ENCODE measurements around the gene EXPH5.

EXPH5 gene

DNA sequence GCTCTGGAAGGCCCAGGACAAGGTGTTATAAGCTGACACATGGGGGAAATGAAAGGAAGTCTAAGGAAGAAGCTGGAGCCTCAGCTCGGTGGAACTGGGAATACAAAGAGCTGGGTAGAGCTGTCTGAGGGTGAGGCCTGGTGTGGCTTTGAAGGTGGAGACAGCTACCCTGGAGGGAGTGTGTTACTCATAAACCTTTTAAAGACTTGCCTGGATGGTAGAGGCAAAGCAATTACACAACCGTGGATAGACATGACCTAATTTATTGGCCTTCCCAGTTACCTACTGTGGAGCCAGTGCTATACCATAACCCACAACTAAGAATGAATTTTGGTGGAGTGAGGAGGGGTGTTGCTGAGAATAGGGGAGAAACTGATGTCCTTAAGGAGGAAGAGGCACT is 22.6 kb downstream of the EXPH5 start:
- no peak overlapping the region for H3K4me3 ChIP-seq (ENCODE audit: low read depth, low read length)
- H3K27ac ChIP-seq: peak overlapping the region; percentile 36
- no peaks in the 10 kb centered on the region for H3K36me3 ChIP-seq (ENCODE audit: control insufficient read depth, insufficient read depth, low read length)
- H3K9ac ChIP-seq: no peak overlapping the region
- TF ChIP-seq, protein P1, sequence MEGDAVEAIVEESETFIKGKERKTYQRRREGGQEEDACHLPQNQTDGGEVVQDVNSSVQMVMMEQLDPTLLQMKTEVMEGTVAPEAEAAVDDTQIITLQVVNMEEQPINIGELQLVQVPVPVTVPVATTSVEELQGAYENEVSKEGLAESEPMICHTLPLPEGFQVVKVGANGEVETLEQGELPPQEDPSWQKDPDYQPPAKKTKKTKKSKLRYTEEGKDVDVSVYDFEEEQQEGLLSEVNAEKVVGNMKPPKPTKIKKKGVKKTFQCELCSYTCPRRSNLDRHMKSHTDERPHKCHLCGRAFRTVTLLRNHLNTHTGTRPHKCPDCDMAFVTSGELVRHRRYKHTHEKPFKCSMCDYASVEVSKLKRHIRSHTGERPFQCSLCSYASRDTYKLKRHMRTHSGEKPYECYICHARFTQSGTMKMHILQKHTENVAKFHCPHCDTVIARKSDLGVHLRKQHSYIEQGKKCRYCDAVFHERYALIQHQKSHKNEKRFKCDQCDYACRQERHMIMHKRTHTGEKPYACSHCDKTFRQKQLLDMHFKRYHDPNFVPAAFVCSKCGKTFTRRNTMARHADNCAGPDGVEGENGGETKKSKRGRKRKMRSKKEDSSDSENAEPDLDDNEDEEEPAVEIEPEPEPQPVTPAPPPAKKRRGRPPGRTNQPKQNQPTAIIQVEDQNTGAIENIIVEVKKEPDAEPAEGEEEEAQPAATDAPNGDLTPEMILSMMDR (IDR thresholded peaks at IDR 0.05): no peak
- no peak overlapping the region for H2AFZ ChIP-seq
- H3K4me2 ChIP-seq (ENCODE audit: low read length): no peak overlapping the region
- peaks cover 2% of the 10 kb centered on the region for H3K4me1 ChIP-seq
- H3K9me3 ChIP-seq (ENCODE audit: control insufficient read depth, low read length): no peaks in the 10 kb centered on the region
- H3K79me2 ChIP-seq: no peaks in the 10 kb centered on the region
- no peaks in the 10 kb centered on the region for H3K27me3 ChIP-seq (ENCODE audit: control insufficient read depth, insufficient read depth, low read length)

DNA sequence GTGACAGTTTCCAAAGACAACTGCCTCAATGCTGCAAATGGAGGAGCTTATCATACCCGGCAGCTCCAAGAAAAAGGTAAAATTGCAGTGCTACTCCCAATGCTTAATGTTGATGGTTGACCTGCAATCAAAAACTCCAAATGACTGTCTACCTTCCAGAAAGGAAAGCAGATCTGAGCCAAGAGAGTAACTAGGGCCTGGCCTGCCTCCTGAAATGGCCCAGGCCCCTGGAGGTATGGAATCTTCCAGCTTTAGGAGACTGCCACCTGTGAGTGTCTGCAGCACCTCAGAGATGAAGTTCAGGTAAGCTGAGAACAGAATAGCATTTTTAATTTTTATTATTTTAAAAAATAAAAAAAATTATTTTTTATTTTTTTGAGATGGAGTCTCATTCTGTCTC is 23.7 kb downstream of the EXPH5 start:
- Histone ChIP-seq H3K27me3 (ENCODE audit: control insufficient read depth, insufficient read depth, low read length) (no peaks in the 10 kb centered on the region), H2AFZ (no peak overlapping the region), H3K4me1 (peaks cover 4% of the 10 kb centered on the region), H3K4me2 (ENCODE audit: low read length) (no peak overlapping the region), H3K79me2 (no peaks in the 10 kb centered on the region), H3K4me3 (ENCODE audit: low read depth, low read length) (no peak overlapping the region), H3K9ac (no peak overlapping the region), H3K27ac (no peak overlapping the region), H3K9me3 (ENCODE audit: control insufficient read depth, low read length) (no peaks in the 10 kb centered on the region), H3K36me3 (ENCODE audit: control insufficient read depth, insufficient read depth, low read length) (no peaks in the 10 kb centered on the region)
- TF ChIP-seq, protein P1 (IDR thresholded peaks at IDR 0.05): no peak

DNA sequence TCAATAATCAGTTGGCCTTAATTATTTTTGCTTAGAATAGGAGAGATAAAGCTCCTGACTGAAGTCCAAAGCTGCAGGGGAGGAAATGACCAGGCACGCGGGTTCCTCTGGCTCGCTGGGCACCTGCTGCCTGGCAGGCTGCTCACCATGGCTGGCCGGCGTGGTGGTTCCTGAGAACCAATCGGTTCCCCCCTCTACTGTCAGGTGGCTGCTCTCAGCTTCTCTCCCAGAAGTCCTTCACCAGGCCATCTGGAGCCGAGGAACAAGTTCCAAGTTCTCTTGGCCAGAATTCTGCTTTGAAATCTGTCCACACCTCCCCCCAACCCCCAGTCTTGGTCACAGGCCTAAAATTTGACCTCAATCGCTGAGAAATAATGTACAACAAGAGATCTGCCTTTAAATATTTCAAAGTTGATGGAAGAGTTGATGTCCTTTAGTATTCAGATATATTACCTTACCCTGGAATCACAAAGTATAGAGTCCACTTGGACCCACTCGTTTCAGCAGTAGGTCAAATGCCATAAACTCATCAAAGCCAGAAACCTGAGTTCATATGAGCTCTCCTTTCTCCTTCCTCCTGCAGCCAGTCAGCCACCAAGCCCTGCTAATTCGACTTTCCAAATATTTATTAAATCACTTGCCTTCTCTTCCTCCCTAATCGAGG is 25.2 kb downstream of the EXPH5 start:
- Histone ChIP-seq H3K4me3 (ENCODE audit: low read depth, low read length) (no peak overlapping the region), H3K9me3 (ENCODE audit: control insufficient read depth, low read length) (no peaks in the 10 kb centered on the region), H2AFZ (no peak overlapping the region), H3K27ac (no peak overlapping the region), H3K9ac (no peak overlapping the region), H3K79me2 (no peaks in the 10 kb centered on the region), H3K4me1 (peaks cover 7% of the 10 kb centered on the region), H3K4me2 (ENCODE audit: low read length) (no peak overlapping the region), H3K27me3 (ENCODE audit: control insufficient read depth, insufficient read depth, low read length) (no peaks in the 10 kb centered on the region), H3K36me3 (ENCODE audit: control insufficient read depth, insufficient read depth, low read length) (no peaks in the 10 kb centered on the region)
- TF ChIP-seq, protein P1 (IDR thresholded peaks at IDR 0.05): no peak

DNA sequence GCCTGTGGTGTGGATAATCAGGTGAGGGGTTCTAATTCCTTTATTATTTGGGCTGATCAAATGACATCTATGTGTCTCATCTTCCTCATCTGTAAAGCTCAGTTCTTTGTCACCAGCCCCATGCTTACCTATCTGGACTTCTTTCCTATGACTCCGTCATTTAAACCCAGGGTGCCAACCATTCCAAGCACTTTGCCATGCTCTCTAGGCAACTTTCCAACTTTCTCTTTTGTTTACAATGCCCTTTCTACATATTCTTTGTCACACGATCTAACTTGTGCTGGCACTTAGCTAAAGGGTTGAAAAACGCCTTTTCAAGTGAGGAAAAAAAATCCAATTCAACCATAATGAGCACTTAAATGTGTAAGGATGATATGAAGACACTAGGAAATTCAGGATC is 27.9 kb downstream of the EXPH5 start:
- Histone ChIP-seq H3K27ac (peak overlapping the region; percentile 12), H3K4me1 (peaks cover 16% of the 10 kb centered on the region), H3K9me3 (ENCODE audit: control insufficient read depth, low read length) (no peaks in the 10 kb centered on the region), H3K9ac (no peak overlapping the region), H2AFZ (no peak overlapping the region), H3K4me3 (ENCODE audit: low read depth, low read length) (no peak overlapping the region), H3K4me2 (ENCODE audit: low read length) (no peak overlapping the region), H3K27me3 (ENCODE audit: control insufficient read depth, insufficient read depth, low read length) (no peaks in the 10 kb centered on the region), H3K79me2 (no peaks in the 10 kb centered on the region), H3K36me3 (ENCODE audit: control insufficient read depth, insufficient read depth, low read length) (no peaks in the 10 kb centered on the region)
- TF ChIP-seq, protein P1 (IDR thresholded peaks at IDR 0.05): no peak
